ENCODE results near the gene DTX2.
"Not testable (repeated sequence)": the region's sequence is repeated elsewhere in the genome, so short reads cannot be mapped to it uniquely, and the experiment has no call there.

DTX2 gene

DNA sequence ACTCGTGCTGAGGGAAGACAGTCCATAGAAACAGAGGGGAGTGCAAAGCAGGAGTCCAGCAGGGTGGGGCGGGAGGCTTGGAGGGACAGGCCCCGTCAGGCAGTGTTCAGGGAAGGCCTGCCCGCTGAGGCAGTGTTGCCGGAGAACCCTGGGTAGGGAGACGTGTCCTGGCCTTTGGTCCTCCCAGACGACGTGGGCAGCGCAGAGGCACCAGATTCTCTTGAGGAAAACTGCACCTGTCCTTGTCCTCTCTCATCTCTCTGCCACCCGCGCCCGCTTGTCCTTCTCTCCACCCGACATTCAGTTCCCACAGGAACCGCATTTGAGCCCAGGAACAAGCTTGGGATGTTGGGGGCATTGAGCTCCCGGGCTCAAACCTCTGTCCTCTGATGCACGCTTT lies 34.2 kb downstream of the DTX2 start:
- DNase-seq: not testable (repeated sequence)

DNA sequence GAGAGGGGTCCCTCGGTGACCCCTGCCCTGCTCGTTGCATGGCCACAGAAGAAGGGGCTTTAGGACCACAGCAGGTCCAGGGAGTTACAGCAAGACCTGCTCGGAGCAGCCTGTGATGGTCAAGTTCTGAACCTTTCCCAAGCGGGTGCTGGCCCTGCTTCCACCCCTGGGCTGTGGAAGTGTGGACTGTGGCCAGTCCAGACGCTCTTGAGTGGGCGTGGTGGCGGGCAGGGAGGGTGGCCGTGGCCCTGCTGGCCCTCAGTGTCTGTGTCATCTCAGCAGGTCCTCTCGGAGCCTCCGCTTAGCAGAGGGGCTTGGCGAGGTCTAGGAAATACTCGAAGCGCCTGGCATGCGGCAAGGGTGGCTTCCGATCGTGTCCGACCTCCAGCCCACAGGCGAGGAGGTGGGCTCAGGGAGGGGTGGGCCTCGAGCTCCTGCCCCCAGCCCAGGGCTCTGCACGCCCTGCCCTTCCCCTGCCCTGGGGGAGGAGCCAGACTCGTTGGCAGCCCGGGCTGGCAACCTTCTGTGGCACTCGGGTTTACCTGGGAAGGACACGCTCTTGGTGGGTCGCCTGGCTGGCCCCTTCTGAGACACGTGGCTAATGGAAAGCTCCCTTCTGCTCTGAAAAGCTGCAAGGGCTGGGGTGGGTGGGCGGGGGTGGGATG lies 36.5 kb downstream of the DTX2 start:
- DNase-seq: not testable (repeated sequence)

DNA sequence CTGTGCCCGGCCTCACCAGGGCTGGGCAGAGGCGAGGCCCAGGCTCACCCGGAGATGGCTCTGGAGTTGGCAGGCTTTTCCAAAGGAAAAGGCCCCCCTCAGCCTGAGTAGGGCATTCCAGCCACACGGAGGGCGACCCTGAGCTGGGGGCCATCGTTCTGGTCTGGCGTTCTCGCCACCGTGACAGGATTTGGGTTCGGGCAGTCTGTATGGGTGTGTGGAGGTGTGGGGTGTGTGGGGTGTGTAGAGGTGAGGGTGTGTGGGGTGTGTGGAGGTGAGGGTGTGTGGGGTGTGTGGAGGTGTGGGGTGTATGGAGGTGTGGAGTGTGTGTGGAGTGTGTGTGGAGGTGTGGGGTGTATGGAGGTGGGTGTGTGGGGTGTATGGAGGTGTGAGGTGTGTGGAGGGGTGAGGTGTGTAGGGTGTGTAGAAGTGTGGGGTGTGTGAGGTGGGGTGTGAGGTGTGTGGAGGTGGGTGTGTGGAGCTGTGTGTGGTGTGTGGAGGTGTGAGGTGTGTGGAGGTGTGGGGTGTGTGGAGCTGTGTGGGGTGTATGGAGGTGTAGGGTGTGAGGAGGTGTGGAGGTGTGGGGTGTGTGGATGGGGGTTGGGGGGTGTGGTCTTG lies 37.2 kb downstream of the DTX2 start:
- not testable (repeated sequence) for DNase-seq

DNA sequence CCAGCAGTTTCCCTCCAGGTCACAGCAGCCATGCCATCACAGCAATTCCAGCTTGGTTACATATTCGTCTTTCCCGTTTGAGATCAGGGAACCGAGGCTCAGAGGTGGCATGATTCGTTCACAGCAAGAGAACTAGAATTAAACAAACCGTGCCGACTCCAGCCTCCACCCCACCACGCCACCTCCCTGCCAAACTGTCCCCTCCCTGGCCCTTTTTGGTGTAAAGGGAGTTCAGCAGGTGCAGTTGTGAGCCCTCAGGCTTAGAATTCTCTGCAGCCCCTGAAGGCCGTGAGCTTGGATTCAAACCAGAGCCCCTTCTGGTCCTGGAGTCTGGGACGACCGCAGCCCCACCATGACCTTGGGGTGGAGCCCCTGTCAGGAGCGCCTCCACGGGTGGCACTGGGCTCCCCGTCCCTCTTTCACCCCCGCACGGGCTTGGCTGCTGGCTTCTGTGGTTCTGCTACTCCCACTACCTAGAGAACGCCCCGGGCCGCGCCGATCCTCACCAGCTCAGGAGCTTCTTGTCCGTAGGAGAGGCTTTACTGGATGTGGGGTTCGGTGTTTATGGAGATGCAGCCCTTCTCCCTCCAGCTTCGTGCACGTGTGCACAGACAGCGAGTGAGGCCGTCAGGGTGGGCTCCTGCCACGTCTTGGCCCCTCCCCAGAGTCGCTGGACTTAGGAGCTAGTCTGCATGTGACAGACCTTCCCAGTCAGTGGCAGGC lies 37.9 kb downstream of the DTX2 start:
- DNase-seq: peak; percentile 7

DNA sequence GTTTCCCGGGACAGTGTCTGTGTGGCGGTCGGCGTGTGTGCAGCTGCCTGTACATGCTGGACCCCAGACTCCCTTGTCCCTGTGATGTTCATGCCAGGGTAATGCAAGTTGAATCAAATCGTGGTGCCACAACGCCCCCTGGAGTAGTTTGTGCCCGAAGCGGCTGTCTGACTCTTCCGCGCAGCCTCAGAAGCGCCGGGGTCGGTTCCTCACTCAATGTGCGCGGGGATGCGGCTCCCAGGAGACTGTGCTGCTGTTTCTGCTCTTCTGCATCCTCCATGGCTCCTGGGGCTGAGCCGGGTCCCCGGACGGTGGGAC lies 38.4 kb downstream of the DTX2 start:
- DNase-seq: not testable (repeated sequence)

DNA sequence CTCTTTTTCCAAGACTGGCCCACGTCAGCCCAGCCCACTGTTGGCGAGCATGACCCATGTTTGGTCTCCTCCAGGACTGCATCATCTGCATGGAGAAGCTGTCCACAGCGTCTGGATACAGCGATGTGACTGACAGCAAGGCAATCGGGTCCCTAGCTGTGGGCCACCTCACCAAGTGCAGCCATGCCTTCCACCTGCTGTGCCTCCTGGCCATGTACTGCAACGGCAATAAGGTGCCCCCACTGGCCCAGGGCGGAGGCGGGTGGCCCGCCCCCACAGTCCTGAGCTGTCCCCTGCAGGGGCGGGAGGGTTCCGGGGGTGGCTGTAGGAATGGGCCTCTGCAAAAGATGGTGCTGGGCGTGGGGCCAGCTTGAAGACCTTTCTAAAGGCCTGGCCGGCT lies 40.7 kb downstream of the DTX2 start:
- DNase-seq: not testable (repeated sequence)

DNA sequence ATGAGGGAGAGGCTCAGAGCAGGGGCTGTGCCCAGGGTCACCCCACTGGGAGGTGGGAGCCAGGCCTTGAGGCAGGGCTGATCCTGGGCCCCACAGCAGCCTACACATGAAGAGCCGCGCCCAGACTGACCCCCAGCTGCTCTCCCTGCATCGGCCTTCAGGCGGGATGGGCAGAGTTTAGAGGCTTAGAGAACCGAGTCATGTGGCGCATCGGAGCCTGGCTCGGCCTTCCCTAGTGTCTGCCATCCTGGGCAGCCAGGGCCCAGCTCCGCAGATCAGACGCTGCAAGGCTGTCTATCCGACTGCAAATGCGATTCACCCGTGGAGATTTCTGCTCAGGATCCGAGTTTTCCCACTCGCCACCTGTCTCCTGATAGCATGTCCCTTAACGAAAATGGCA lies 41.3 kb downstream of the DTX2 start:
- not testable (repeated sequence) for DNase-seq

DNA sequence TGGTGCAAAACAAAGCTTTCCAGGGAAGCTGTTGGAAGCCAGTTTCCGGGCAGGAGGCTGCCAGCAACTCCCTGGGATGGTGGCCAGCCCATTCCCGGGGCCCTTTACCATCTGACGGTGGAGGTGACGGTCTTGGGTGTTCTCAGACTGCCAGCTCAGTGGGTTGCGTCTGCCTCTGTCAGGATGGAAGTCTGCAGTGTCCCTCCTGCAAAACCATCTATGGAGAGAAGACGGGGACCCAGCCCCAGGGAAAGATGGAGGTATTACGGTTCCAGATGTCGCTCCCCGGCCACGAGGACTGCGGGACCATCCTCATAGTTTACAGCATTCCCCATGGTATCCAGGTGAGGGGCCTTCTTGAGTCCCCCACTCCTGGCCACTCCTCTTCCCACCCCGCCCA lies 41.7 kb downstream of the DTX2 start:
- not testable (repeated sequence) for DNase-seq

DNA sequence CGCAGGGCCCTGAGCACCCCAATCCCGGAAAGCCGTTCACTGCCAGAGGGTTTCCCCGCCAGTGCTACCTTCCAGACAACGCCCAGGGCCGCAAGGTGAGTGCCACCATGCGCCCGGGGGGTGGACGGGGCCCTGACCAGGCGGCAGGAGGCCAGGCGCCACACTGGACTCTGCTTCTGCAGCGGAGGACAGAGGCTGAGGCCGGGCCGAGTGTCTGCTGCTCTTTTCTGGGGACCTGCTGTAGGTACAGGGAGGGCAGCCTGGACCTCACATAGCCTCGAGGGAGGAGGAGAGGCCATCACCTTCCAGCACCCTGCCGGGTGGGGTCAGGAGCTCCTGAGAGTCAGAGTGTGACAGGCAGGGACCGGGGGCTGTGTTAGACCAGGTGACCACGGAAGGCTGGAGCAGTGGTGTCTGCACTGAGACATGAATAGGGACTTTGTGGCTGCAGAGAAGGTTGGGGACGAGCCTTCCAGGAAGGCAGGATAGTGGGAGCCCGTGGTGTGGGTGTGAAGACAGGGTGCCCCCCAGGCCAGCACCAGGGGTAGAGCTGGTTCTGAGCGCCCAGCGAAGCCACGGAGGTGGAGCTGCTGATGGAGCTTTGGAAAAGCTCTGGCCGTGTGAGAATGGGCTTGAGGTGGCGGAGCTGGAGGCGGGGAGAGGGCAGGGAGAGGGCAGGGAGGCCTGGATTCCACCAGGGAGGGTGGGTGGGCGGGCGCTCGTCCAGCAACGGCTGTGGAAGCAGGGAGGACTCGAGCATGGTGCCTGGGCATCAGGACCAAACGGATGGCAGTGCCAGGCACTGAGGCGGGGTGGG lies 43.0 kb downstream of the DTX2 start:
- DNase-seq: not testable (repeated sequence)

DNA sequence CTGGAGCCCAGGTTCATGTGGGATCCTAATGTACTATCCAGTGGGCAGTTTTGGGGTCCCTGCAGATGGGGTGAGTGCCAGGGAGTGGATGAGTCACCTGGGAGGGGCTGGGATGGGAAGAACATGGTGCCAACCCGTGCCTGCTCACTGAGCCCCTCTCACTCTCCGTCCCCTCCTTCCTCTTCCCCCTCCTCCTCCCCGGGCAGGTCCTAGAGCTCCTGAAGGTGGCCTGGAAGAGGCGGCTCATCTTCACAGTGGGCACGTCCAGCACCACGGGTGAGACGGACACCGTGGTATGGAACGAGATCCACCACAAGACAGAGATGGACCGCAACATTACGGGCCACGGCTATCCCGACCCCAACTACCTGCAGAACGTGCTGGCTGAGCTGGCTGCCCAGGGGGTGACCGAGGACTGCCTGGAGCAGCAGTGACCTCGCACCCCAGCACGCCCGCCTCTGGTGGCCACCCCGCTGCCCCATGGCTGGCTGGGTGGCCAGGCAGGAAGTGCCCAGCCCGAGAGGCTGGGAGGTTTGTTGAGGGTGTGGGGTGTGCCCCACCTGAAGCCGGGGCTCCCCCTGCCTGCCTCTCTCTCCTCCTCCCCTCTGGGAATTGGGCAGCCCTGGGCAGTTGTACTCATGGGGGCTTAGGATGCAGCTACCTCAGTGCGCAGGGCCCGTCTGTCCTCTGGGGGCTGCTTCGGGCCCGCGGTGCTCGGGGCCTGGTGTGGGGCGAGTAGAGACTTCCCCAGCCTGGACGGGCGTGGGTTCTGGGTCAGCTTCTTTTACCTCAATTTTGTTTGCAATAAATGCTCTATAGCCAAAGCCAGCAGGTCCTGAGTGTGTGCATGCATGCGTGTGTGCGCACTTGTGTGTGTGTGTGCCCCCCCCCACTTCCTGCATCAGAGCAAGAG lies 43.9 kb downstream of the DTX2 start:
- DNase-seq: no peak

DNA sequence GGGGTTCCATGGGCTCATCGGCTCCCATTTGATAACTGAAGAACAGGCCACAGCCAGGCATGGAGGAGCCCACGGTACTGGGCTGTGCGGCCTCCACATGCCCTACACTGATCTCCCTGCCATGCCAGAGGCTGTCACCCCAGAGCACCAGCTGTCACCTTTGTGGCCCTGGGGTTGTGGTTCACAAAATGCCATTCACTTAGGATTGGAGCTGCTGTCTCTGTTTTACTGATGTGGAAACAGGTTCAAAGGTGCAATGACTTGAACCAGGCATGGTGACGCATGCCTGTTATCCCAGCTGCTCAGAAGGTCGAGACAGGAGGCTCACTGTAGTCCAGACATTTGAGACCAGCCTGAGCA lies 44.6 kb downstream of the DTX2 start:
- DNase-seq: no peak

DNA sequence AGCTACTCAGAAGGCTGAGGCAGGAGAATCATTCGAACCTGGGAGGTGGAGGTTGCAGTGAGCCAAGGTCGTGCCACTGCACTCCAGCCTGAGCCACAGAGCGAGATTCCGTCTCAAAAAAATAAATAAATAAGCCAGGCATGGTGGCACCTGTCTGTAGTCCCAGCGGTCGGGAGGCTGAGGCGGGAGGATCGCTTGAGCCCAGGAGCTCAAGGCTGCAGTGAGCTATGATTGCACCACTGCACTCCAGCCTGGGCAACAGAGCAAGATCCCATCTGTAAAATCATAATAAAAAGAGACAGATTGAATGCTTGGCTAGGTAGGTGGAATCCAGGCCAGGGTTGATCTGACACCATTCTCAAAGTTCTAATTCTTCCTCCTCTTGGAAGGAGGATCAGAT lies 45.1 kb downstream of the DTX2 start:
- DNase-seq: not testable (repeated sequence)

DNA sequence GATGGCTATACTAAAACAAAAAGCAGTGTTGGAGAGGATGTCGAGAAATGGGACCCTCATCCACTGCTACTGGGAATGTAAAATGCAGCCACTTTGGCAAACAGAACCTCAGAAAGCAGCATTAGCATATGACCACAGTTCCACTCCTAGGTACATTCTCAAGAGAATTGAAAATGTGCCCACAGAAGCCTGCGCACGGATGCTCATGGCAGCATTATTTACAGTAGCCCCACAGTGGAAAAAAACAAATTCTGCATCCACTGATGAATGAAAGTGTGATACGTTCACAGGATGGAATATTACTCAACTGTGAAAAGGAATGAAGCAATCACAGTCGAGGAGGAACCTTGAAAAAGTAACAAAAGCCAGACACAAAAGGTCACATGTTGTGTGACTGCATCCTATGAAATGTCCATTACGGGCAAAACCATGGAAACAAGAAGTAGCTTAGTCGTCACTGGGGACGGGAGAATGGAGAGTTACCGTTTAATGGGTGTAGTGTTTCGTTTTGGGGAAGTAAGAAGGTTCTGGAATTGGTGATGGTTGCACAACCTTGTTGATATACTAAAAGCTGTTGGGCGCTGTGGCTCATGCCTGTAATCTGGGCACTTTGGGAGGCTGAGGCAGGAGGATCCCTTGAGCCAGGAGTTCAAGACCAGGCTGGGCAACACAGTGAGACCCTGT lies 46.4 kb downstream of the DTX2 start:
- no peak for DNase-seq

DNA sequence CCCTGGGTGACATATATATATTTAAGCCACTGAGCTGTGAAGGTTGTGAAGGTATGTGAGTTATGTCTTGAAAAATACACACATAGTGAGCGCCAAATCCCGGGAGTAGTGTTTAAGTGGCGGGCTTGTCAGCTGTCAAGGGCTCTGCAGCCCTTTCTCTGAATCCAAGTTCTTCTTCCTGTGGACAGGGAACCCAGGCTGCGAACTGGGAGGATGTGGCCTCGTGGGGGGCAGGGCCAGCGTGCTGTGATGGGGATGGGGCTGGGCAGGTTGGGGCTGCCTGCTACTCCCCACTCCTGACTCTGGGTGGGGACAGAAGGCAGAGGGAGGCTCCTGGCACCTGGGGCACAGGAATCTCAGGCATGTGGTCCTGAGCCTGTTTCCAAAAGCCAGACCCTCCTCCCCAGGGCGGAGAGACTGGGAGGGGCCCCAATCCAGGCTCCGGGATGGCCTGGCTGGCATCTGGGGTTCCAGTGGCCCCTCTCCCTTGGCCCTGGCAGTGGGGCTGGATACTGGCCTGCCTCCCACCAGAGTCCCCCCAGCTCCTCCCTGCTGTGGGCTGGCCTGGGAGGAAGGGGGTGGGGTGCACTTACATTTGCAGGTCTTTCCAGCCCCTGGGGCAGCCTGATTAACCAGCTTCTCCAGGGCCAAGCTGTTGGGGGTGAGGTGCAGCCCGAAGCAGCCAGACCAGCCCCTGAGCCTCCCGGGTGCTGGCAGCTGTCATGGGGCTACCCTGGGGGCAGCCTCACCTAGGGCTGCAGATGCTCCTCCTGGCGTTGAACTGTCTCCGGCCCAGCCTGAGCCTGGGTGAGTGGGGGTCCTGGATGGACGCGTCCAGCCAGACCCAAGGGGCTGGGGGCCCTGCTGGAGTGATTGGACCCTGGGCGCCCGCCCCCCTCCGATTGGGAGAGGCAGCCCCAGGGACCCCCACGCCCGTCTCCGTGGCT lies 48.7 kb downstream of the DTX2 start, which contains the start of gene UPK3B:
Gene UPK3B, plus strand, starts transcription at position 622 of the 947 bp plus-strand sequence. Its CDS starts 101 bp downstream, at position 723.
- no peak for DNase-seq

DNA sequence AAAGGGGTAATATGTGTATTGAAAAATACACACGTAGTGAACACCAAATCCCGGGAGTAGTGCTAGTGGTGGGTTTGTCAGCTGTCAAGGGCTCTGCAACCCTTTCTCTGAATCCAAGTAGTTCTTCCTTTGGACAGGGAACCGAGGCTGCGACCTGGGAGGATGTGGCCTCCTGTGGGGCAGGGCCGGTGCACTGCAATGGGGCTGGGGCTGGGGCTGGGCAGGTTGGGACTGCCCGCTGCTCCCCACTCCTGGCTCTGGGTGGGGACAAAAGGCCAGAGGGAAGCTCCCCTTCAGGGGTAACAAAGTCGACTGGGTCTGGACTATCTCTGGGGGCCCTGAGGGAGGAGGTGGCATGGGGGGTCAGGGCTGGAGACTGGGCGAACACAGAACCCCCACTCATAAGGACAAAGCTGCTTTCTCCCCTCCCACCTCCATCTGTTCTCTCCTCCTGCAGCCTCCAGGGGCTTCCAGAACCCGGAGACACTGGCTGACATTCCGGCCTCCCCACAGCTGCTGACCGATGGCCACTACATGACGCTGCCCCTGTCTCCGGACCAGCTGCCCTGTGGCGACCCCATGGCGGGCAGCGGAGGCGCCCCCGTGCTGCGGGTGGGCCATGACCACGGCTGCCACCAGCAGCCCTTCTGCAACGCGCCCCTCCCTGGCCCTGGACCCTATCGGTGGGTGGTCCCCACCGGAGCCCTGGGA lies 49.8 kb downstream of the DTX2 start:
- DNase-seq: not testable (repeated sequence)

DNA sequence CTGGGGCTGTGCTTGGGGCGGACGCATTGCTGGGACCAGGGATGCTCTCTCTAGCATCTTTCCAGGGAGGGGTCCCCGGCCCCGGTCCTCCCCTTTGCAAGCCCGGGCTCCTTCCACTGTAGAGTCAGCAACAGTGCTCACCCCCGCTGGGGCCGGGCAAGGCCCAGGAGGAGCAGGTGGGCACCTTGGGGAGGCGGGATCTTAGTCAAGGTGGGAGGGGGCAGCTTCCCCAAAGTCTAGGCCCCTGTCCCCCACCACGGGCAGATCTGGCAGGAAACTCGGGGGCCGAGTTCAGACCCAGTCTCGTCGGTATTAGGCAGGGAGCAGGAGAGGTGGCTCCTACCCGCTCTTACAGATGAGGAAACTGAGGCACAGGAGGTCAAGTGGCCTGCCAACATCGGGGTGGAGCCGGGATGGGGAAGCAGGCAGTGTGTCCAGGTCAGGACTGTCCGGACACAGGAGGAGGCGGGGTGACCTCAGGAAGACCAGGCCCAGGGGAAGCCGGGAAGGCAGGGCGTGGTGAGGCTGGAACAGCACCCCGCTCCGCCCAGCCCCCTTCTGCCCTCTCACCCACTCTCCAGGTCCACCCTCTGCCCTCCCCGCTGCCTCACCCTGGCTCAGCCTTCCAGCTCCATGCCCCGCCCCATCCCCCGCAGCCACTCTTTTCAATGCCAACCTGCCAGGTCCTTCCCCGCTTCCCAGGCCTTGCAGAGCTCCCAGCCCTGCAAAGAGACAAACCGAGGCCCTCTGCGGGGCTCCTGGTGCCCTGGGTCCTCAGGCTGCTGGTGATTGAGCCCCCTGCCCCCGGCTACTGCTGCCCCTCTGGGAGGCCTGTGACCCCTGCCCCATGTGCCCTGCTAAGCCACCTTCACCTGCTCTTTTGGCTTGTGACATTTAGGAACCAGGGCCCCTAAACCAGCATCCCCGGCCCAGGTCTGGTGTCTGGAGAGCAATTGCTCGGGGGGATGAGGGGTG lies 50.7 kb downstream of the DTX2 start:
- DNase-seq: not testable (repeated sequence)

DNA sequence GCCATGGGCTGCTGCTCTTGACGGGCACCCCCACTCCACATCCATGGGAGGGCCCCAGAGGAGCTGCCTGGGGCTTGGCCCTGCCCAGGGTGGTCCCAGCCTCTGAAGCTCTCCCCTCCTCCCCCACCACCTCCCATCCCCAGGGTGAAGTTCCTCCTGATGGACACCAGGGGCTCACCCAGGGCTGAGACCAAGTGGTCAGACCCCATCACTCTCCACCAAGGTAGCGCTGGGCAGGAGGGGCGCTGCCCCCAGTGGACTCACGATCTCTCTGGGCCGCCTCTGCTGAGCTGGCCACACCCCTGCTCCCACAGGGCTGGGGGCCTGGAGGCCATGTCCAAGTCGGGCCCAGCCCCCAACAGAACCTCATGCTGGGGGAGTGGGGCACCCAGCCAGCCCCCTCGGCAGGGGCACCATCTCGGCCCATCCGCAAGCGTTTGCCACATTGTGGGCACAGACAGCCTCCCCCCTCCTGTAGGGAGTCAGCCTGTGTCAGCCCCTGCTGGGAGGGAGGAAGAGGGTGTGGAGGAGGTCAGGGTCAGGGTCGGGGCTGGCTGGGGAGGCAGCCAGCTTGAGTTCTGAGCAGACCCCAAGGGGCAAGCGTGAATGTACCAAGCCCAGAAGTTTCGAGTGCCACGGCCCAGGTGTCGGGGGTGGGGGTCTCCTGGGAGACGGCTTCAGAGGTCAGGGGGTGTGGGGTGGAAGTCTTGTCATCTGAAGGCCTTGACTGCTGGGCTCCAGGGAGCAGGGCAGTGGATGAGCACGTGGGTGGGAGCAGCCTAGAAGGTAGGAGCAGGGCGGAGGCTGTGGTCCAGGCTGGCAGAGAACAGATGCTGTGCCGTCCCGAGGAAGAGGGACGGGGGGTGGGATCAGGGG lies 51.7 kb downstream of the DTX2 start:
- DNase-seq: no peak
